ENCODE data around the gene FBLN2. TPM values are rescaled to one million over a fixed set of nuclear protein-coding genes. Genes with fewer than 3 reads are reported as not detected.

FBLN2 gene
- total RNA-seq, 1 experiment from 2014 or later: 36.7 TPM

DNA sequence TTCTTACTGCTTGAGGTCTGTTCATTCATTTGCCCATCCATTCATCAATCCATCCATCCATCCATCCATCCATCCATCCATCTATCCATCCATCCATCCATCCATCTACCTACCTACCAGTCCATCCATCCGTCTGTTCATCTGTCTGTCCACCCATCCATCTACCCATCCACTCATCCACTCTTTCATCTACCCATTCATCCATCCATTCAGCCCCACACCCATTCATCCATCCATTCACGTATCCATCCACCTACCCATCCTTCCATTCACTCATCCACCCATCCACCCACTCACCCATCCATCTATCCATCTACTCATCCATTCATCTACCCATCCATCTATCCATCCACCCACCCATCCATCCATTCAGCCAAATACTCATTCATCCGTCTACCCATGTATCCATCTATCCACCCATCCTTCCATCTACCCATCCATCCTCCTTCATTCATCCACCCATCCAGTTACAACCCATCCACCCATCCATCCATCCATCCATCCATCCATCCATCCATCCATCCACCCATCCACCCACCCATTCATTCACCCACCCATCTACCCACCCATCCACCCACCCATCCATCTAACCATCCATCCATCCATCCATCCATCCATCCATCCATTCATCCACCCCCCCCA lies 68.3 kb downstream of the FBLN2 start:
- Mint-ChIP-seq H3K36me3 (ENCODE audit: insufficient read depth, unreplicated experiment) (peaks cover 6% of the 10 kb centered on the region), H3K27me3 (ENCODE audit: insufficient read depth, unreplicated experiment) (no peaks in the 10 kb centered on the region), H3K27ac (ENCODE audit: unreplicated experiment) (no peak overlapping the region), H3K4me3 (ENCODE audit: unreplicated experiment) (no peak overlapping the region), H3K4me1 (ENCODE audit: low read depth, unreplicated experiment) (no peaks in the 10 kb centered on the region), H3K9me3 (ENCODE audit: unreplicated experiment) (peaks cover 13% of the 10 kb centered on the region)
- Histone ChIP-seq H3K4me1 (no peaks in the 10 kb centered on the region), H3K27me3 (replicated peaks; ENCODE audit: control insufficient read depth, insufficient read depth, low read length) (no peaks in the 10 kb centered on the region), H3K4me3 (ENCODE audit: low read depth, low read length) (no peak overlapping the region), H3K9me3 (no peaks in the 10 kb centered on the region), H3K36me3 (ENCODE audit: control insufficient read depth, insufficient read depth, low read length) (no peaks in the 10 kb centered on the region)
- ChIA-PET CTCF (no interaction called here), POLR2A (no interaction called here)
- DNase-seq: no peak
- BruUV-seq (replicated peaks): no TSS peak
- intact Hi-C loops (cut with micrococcal nuclease; ENCODE audit: unreplicated experiment): no loop called here
- TF ChIP-seq, protein P1, sequence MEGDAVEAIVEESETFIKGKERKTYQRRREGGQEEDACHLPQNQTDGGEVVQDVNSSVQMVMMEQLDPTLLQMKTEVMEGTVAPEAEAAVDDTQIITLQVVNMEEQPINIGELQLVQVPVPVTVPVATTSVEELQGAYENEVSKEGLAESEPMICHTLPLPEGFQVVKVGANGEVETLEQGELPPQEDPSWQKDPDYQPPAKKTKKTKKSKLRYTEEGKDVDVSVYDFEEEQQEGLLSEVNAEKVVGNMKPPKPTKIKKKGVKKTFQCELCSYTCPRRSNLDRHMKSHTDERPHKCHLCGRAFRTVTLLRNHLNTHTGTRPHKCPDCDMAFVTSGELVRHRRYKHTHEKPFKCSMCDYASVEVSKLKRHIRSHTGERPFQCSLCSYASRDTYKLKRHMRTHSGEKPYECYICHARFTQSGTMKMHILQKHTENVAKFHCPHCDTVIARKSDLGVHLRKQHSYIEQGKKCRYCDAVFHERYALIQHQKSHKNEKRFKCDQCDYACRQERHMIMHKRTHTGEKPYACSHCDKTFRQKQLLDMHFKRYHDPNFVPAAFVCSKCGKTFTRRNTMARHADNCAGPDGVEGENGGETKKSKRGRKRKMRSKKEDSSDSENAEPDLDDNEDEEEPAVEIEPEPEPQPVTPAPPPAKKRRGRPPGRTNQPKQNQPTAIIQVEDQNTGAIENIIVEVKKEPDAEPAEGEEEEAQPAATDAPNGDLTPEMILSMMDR (IDR thresholded peaks at IDR 0.05; ENCODE audit: insufficient read depth in 1 of 2, low read depth in 1 of 2, low read length in 1 of 2, severe bottlenecking in 1 of 2, unreplicated experiment in 1 of 2): no peak

DNA sequence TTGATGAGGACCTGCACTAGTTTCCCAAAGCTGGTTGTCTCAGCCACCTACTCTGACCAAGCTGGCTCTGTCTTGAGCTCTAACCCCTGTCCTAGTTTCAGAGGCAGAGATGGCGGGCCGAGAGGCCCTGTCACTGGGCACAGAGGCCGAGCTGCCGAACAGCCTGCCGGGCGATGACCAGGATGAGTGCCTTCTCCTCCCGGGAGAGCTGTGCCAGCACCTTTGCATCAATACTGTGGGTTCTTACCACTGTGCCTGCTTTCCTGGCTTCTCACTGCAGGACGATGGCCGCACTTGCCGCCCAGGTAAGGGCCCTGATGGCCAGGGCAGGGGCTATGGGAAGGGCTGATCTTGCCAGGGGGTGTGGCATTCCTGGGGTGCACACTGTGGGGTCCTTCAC lies 69.1 kb downstream of the FBLN2 start:
- Mint-ChIP-seq H3K4me1 (ENCODE audit: low read depth, unreplicated experiment) (peaks cover 5% of the 10 kb centered on the region), H3K27me3 (ENCODE audit: insufficient read depth, unreplicated experiment) (no peaks in the 10 kb centered on the region), H3K36me3 (ENCODE audit: insufficient read depth, unreplicated experiment) (peaks cover 6% of the 10 kb centered on the region), H3K9me3 (ENCODE audit: unreplicated experiment) (peaks cover 13% of the 10 kb centered on the region), H3K4me3 (ENCODE audit: unreplicated experiment) (no peak overlapping the region), H3K27ac (ENCODE audit: unreplicated experiment) (no peak overlapping the region)
- DNase-seq: no peak
- intact Hi-C loops (cut with micrococcal nuclease; ENCODE audit: unreplicated experiment): no loop called here
- Histone ChIP-seq H3K4me1 (peaks cover 7% of the 10 kb centered on the region), H3K27me3 (replicated peaks; ENCODE audit: control insufficient read depth, insufficient read depth, low read length) (no peaks in the 10 kb centered on the region), H3K4me3 (ENCODE audit: low read depth, low read length) (no peak overlapping the region), H3K36me3 (ENCODE audit: control insufficient read depth, insufficient read depth, low read length) (no peaks in the 10 kb centered on the region), H3K9me3 (no peaks in the 10 kb centered on the region)
- ChIA-PET POLR2A (no interaction called here), CTCF (no interaction called here)
- TF ChIP-seq, protein P1 (IDR thresholded peaks at IDR 0.05; ENCODE audit: insufficient read depth in 1 of 2, low read depth in 1 of 2, low read length in 1 of 2, severe bottlenecking in 1 of 2, unreplicated experiment in 1 of 2): no peak
- no TSS peak for BruUV-seq (replicated peaks)

DNA sequence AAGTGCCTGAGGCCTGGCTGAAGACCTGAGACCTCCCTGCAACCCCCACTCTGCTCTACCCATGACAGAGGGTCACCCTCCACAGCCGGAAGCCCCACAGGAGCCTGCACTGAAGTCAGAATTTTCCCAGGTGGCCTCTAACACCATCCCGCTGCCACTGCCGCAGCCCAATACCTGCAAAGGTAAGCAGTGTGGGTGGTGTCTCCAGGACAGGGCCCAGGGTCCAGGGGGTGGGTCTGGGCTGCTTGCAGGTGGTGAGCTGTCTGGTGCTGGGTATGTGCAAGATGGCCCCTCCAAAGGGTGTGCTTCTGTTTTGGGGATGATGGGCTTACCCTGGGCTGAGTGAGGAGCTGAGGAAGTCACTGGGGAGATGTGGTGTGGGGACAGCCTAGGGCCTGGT lies 69.9 kb downstream of the FBLN2 start:
- BruUV-seq (replicated peaks): no TSS peak
- no peak for DNase-seq
- CTCF ChIA-PET: interaction anchor here (0.6 kb wide), 1 partner anchor 19 kb away, joined by 4 read pairs; no protein-coding TSS in a partner anchor
- Histone ChIP-seq H3K4me1 (peaks cover 15% of the 10 kb centered on the region), H3K27me3 (replicated peaks; ENCODE audit: control insufficient read depth, insufficient read depth, low read length) (no peaks in the 10 kb centered on the region), H3K4me3 (ENCODE audit: low read depth, low read length) (no peak overlapping the region), H3K36me3 (ENCODE audit: control insufficient read depth, insufficient read depth, low read length) (no peaks in the 10 kb centered on the region), H3K9me3 (no peaks in the 10 kb centered on the region)
- no peaks in the 10 kb centered on the region for H3K27me3 Mint-ChIP-seq (ENCODE audit: insufficient read depth, unreplicated experiment)
- intact Hi-C loops (cut with micrococcal nuclease; ENCODE audit: unreplicated experiment): no loop called here
- no peak overlapping the region for H3K27ac Mint-ChIP-seq (ENCODE audit: unreplicated experiment)
- peaks cover 13% of the 10 kb centered on the region for H3K9me3 Mint-ChIP-seq (ENCODE audit: unreplicated experiment)
- peaks cover 12% of the 10 kb centered on the region for H3K4me1 Mint-ChIP-seq (ENCODE audit: low read depth, unreplicated experiment)
- no peak overlapping the region for H3K4me3 Mint-ChIP-seq (ENCODE audit: unreplicated experiment)
- POLR2A ChIA-PET: no interaction called here
- H3K36me3 Mint-ChIP-seq (ENCODE audit: insufficient read depth, unreplicated experiment): peaks cover 6% of the 10 kb centered on the region
- TF ChIP-seq, protein P1 (IDR thresholded peaks at IDR 0.05; ENCODE audit: insufficient read depth in 1 of 2, low read depth in 1 of 2, low read length in 1 of 2, severe bottlenecking in 1 of 2, unreplicated experiment in 1 of 2): no peak
